Measurements from ENCODE around the gene RHOT1.

DNA sequence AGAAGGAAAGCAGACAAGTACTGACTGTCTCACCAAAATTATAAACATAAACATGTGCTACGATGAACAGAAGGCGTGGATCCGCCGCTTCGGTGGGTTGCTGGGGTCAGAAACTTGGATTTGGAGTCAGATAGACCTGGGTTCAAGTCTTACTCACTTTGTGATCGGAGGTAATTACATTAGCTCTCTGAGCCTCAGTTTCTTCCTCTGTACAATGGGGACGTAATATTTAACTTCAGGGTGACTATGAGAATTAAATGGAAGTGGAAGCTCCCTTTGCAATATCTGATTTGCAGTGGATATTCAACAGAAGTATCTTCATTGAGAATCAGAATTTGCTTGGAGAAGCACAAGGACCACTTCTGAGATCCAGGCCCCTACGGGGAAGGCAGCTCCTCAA is 129.5 kb downstream of the RHOT1 start:
- no peak for TF ChIP-seq ZFX (IDR thresholded peaks at IDR 0.05; ENCODE audit: borderline replicate concordance)
- TF ChIP-seq, protein P1, sequence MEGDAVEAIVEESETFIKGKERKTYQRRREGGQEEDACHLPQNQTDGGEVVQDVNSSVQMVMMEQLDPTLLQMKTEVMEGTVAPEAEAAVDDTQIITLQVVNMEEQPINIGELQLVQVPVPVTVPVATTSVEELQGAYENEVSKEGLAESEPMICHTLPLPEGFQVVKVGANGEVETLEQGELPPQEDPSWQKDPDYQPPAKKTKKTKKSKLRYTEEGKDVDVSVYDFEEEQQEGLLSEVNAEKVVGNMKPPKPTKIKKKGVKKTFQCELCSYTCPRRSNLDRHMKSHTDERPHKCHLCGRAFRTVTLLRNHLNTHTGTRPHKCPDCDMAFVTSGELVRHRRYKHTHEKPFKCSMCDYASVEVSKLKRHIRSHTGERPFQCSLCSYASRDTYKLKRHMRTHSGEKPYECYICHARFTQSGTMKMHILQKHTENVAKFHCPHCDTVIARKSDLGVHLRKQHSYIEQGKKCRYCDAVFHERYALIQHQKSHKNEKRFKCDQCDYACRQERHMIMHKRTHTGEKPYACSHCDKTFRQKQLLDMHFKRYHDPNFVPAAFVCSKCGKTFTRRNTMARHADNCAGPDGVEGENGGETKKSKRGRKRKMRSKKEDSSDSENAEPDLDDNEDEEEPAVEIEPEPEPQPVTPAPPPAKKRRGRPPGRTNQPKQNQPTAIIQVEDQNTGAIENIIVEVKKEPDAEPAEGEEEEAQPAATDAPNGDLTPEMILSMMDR (IDR thresholded peaks at IDR 0.05) = no peak

All from 22Rv1 (cell line).